Endothelial cell of umbilical vein (primary cell): ENCODE data around the gene PSME3. TPM values are rescaled to one million over a fixed set of nuclear protein-coding genes. Genes with fewer than 3 reads are reported as not detected.

Experiments used
- BruUV-seq: library from RNA; stranded (reverse); fragments of 400-500 nt; replicated peaks from 2 replicates; lab custom pipeline; 2021; lab: Mats Ljungman, UMichigan
- CTCF ChIA-PET: fragments of 300-600, 350-600 bp; sonication (Branson Sonifier 250); formaldehyde crosslinking; loops from one replicate; lab custom pipeline; 2021; ENCODE audit warnings: antibody characterized with exemption, inconsistent platforms; lab: Charles Lee
- POLR2A ChIA-PET: fragments of 300-600, 350-600 bp; sonication (Branson Sonifier 250); formaldehyde crosslinking; loops from one replicate; lab custom pipeline; 2021; ENCODE audit warnings: antibody characterized with exemption, inconsistent platforms; lab: Charles Lee
- DNase-seq: peaks from one replicate; pipeline ENCODE4 v3.0.0-alpha.2; 2011; ENCODE audit warnings: low read depth, low spot score
- FAIRE-seq: peaks from 2 replicates; lab custom pipeline; 2011; peaks lifted over from hg19 to GRCh38; lab: Jason Lieb, UNC
- H2AFZ ChIP-seq: 2 replicates; pipeline ENCODE4 v1.6.0; 2012; ENCODE audit warnings: low read depth, low read length, control low read depth, inconsistent platforms
- H3K27ac ChIP-seq: 2 replicates; pipeline ENCODE4 v1.5.1; 2011; ENCODE audit warnings: low read depth, mild to moderate bottlenecking, control low read depth, low read length, moderate library complexity; ENCODE audit not compliant: insufficient read depth
- H3K27me3 ChIP-seq, 2 experiments: 2 replicates each; pipeline versions ENCODE4 v1.6.0 to v1.6.1; 2011; ENCODE audit warnings: low read length in 2 of 2, mixed read lengths in 1 of 2; ENCODE audit not compliant: control insufficient read depth in 2 of 2, insufficient read depth in 2 of 2
- H3K36me3 ChIP-seq, 2 experiments: 2 replicates in 1 of 2; 3 replicates in 1 of 2; pipeline ENCODE4 v1.5.1; 2011; ENCODE audit warnings: low read length in 2 of 2, mild to moderate bottlenecking in 1 of 2, moderate library complexity in 1 of 2; ENCODE audit not compliant: control insufficient read depth in 2 of 2, insufficient read depth in 2 of 2; ENCODE audit errors: extremely low read depth in 1 of 2
- H3K4me1 ChIP-seq: 3 replicates; pipeline ENCODE4 v1.5.1; 2011; ENCODE audit warnings: mild to moderate bottlenecking, low read length; ENCODE audit not compliant: control insufficient read depth, insufficient read depth; ENCODE audit errors: extremely low read depth
- H3K4me2 ChIP-seq: 2 replicates; pipeline ENCODE4 v1.6.1; 2011; ENCODE audit warnings: low read length, control low read depth, mixed read lengths; ENCODE audit not compliant: insufficient read depth
- H3K4me3 ChIP-seq, 3 experiments: fragments of 200-600 bp in 1 of 3; sonication (generic), shearing (Covaris generic) in 1 of 3; replicated peaks in 1 of 3; 2 replicates each; pipeline ENCODE4 v1.5.1; 2011 to 2016; ENCODE audit warnings: control low read depth in 3 of 3, low read length in 3 of 3, mild to moderate bottlenecking in 2 of 3, inconsistent platforms in 1 of 3, low read depth in 1 of 3, moderate library complexity in 1 of 3; ENCODE audit not compliant: insufficient read depth in 1 of 3
- H3K79me2 ChIP-seq: 2 replicates; pipeline ENCODE4 v1.6.0; 2012; ENCODE audit warnings: low read length, inconsistent platforms; ENCODE audit not compliant: control insufficient read depth, insufficient read depth
- H3K9ac ChIP-seq: replicated peaks from 2 replicates; pipeline ENCODE3; 2011; ENCODE audit warnings: low read length, control low read depth; ENCODE audit not compliant: insufficient read depth; ENCODE audit errors: extremely low read depth
- H3K9me1 ChIP-seq: replicated peaks from 3 replicates; pipeline ENCODE4 v1.6.0; 2011; ENCODE audit warnings: mild to moderate bottlenecking, low read length; ENCODE audit not compliant: control insufficient read depth, insufficient read depth; ENCODE audit errors: extremely low read depth
- H3K9me3 ChIP-seq: replicated peaks from 2 replicates; pipeline ENCODE4 v1.5.1; 2012; ENCODE audit warnings: low read length, inconsistent platforms; ENCODE audit not compliant: control insufficient read depth, insufficient read depth
- H4K20me1 ChIP-seq: replicated peaks from 2 replicates; pipeline ENCODE3; 2011; ENCODE audit warnings: mild to moderate bottlenecking, low read length; ENCODE audit not compliant: control insufficient read depth, insufficient read depth; ENCODE audit errors: extremely low read depth
- EZH2 ChIP-seq: IDR thresholded peaks from 2 replicates; pipeline ENCODE4 v1.6.1; 2012; ENCODE audit warnings: borderline replicate concordance, low read depth, mild to moderate bottlenecking, moderate library complexity, low read length, inconsistent platforms; ENCODE audit not compliant: severe bottlenecking
- FOS ChIP-seq: IDR thresholded peaks from 2 replicates; pipeline ENCODE4 v1.6.1; 2011; ENCODE audit warnings: mild to moderate bottlenecking, low read length, moderate library complexity, borderline replicate concordance; ENCODE audit not compliant: insufficient read depth
- GATA2 ChIP-seq: IDR thresholded peaks from 2 replicates; pipeline ENCODE4 v1.7.0; 2011; ENCODE audit warnings: low read depth, mild to moderate bottlenecking, moderate library complexity, mixed read lengths, low read length; ENCODE audit not compliant: insufficient read length, insufficient read depth
- JUN ChIP-seq: IDR thresholded peaks from 2 replicates; pipeline ENCODE4 v1.6.1; 2011; ENCODE audit warnings: borderline replicate concordance, low read depth; ENCODE audit not compliant: insufficient read length, insufficient read depth
- MYC ChIP-seq: IDR thresholded peaks from one replicate; pipeline ENCODE4 v1.6.1; 2011; ENCODE audit warnings: mild to moderate bottlenecking, low read depth, low read length
- POLR2A ChIP-seq: IDR thresholded peaks from 2 replicates; pipeline ENCODE4 v1.6.1; 2012; ENCODE audit warnings: low read depth, mild to moderate bottlenecking, control low read depth, low read length
- POLR2AphosphoS5 ChIP-seq: IDR thresholded peaks from 2 replicates; pipeline ENCODE4 v1.6.1; 2012; ENCODE audit warnings: low read depth, mild to moderate bottlenecking, control low read depth, low read length, moderate library complexity; ENCODE audit not compliant: insufficient read depth
- dilution Hi-C: fragments of 300-500 bp; cut with MboI; formaldehyde crosslinking; loops from one replicate; pipeline ENCODE4 v1.15.0; 2019; ENCODE audit warnings: low sequenced_read_pairs; ENCODE audit not compliant: extremely low pct_ligation_motif_present
- intact Hi-C: fragments of 100-400 bp; cut with micrococcal nuclease; formaldehyde crosslinking; loops from one replicate; pipeline ENCODE4 v1.10.0; 2022
- polyA plus RNA-seq, 4 experiments: library from polyadenylated mRNA; depleted of rRNA in 3 of 4; stranded (reverse) in 3 of 4; unstranded in 1 of 4; fragments of >200 nt; gene quantifications; 2 replicates each; pipeline versions ENCODE4 v1.2.1 to v1.2.3, GENCODE V29; 2011 to 2012; ENCODE audit warnings: missing spikeins in 1 of 4
- total RNA-seq: library from RNA; stranded (reverse); gene quantifications from 2 replicates; pipeline ENCODE4 v1.2.3, GENCODE V29; 2021
- TF ChIP-seq, protein P1 (sequence below): IDR thresholded peaks from 2 replicates; pipeline ENCODE4 v1.6.1; 2011; ENCODE audit not compliant: insufficient read depth, insufficient read length
- TF ChIP-seq, protein P2 (sequence below), 2 donors: IDR thresholded peaks; 1 replicate in 1 of 2; 2 replicates in 1 of 2; pipeline ENCODE4 v1.5.1; 2011; ENCODE audit warnings: low read length in 2 of 2, mild to moderate bottlenecking in 2 of 2, moderate library complexity in 2 of 2, control low read depth in 1 of 2, inconsistent platforms in 1 of 2, low read depth in 1 of 2; ENCODE audit not compliant: insufficient read depth in 1 of 2; ENCODE audit errors: extremely low read depth in 1 of 2

PSME3 gene
- total and polyA plus RNA-seq, 2 donors (not counting 3 experiments of a cell fraction or from before 2014, with no cell fraction given), result 98.4 to 126 TPM

GRCh38 chr17:42784811-42785592 lies 48.2 kb upstream of the PSME3 start:
- peaks cover 16% of the 10 kb centered on the region in 2 experiments for H3K27me3 ChIP-seq

GRCh38 chr17:42787266-42787665 lies 45.9 kb upstream of the PSME3 start:
- no peak overlapping the region for H3K27ac ChIP-seq
- H3K9ac ChIP-seq, result no peak overlapping the region
- no peaks in the 10 kb centered on the region for H4K20me1 ChIP-seq
- H3K9me1 ChIP-seq, result no peaks in the 10 kb centered on the region
- FAIRE-seq (no peak), DNase-seq (no peak)
- no peaks in the 10 kb centered on the region for H3K9me3 ChIP-seq
- peaks cover 9 to 13% of the 10 kb centered on the region in 2 experiments for H3K27me3 ChIP-seq
- no peak overlapping the region for H2AFZ ChIP-seq
- no peak overlapping the region for H3K4me2 ChIP-seq
- intact Hi-C loops (no loop called here), dilution Hi-C loops (no loop called here)
- ChIA-PET POLR2A (no interaction called here), CTCF (interaction anchor here (1.0 to 1.5 kb wide), 3 partner anchors 10 to 33 kb away, joined by 3 to 6 read pairs (median 4); no protein-coding TSS in a partner anchor)
- no peak overlapping the region for H3K4me3 ChIP-seq
- no TSS peak for BruUV-seq
- TF ChIP-seq, protein P1, sequence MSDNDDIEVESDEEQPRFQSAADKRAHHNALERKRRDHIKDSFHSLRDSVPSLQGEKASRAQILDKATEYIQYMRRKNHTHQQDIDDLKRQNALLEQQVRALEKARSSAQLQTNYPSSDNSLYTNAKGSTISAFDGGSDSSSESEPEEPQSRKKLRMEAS, result no peak
- TF ChIP-seq FOS (no peak), EZH2 (no peak), JUN (no peak), MYC (no peak), GATA2 (no peak), POLR2A (no peak), POLR2AphosphoS5 (no peak)
- TF ChIP-seq, protein P2, sequence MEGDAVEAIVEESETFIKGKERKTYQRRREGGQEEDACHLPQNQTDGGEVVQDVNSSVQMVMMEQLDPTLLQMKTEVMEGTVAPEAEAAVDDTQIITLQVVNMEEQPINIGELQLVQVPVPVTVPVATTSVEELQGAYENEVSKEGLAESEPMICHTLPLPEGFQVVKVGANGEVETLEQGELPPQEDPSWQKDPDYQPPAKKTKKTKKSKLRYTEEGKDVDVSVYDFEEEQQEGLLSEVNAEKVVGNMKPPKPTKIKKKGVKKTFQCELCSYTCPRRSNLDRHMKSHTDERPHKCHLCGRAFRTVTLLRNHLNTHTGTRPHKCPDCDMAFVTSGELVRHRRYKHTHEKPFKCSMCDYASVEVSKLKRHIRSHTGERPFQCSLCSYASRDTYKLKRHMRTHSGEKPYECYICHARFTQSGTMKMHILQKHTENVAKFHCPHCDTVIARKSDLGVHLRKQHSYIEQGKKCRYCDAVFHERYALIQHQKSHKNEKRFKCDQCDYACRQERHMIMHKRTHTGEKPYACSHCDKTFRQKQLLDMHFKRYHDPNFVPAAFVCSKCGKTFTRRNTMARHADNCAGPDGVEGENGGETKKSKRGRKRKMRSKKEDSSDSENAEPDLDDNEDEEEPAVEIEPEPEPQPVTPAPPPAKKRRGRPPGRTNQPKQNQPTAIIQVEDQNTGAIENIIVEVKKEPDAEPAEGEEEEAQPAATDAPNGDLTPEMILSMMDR (IDR thresholded peaks at IDR 0.05; ENCODE audit: extremely low read depth in 1 of 2, insufficient read depth in 1 of 2, low read depth in 1 of 2, low read length in 2 of 2), result no peak
- no peaks in the 10 kb centered on the region for H3K79me2 ChIP-seq
- H3K36me3 ChIP-seq, result no peaks in the 10 kb centered on the region
- H3K4me1 ChIP-seq, result peaks cover 27% of the 10 kb centered on the region

More at GRCh38 chr17:42784811-42785592, 48.2 kb upstream of the PSME3 start:
- dilution Hi-C loops (no loop called here), intact Hi-C loops (loop anchor here (5.0 kb wide), 1 partner anchor 108 kb away; the partner anchor contains the start of gene PLEKHH3)
- CTCF ChIA-PET, result interaction anchor here (0.7 to 1.3 kb wide), 2 partner anchors 18 to 21 kb away, joined by 3 read pairs; no protein-coding TSS in a partner anchor
- Histone ChIP-seq H3K79me2 (no peaks in the 10 kb centered on the region), H3K9ac (no peak overlapping the region), H2AFZ (no peak overlapping the region), H3K27ac (no peak overlapping the region), H3K4me2 (no peak overlapping the region), H3K4me1 (peaks cover 34% of the 10 kb centered on the region), H4K20me1 (no peaks in the 10 kb centered on the region), H3K9me3 (no peaks in the 10 kb centered on the region), H3K36me3 (no peaks in the 10 kb centered on the region), H3K9me1 (no peaks in the 10 kb centered on the region), H3K4me3 (no peak overlapping the region)
- no peak for DNase-seq
- TF ChIP-seq EZH2 (peak; percentile 70), FOS (no peak)
- POLR2A ChIA-PET, result interaction anchor here (0.9 kb wide), 1 partner anchor 12 kb away, joined by 4 read pairs; the partner anchor contains the start of gene VPS25
- no TSS peak for BruUV-seq
- no peak for FAIRE-seq
